Activated CD4-positive, alpha-beta T cell treated with anti-CD3 and anti-CD28 coated beads for 36 hours (primary cell): ENCODE measurements around the gene LRRC66. TPM values are rescaled to one million over a fixed set of nuclear protein-coding genes. Genes with fewer than 3 reads are reported as not detected.

Experiments
- ATAC-seq: fragments of 200-7000 bp; cut with Tn5 transposase; one replicate; pipeline ENCODE4 v1.10.0; 2021; ENCODE audit warnings: mild to moderate bottlenecking, moderate library complexity
- CTCF ChIA-PET: fragments of 350-600 bp; sonication (Branson Sonifier 250); formaldehyde crosslinking; loops from one replicate; lab custom pipeline; 2021; ENCODE audit warnings: antibody characterized with exemption; lab: Charles Lee
- POLR2A ChIA-PET: fragments of 350-600 bp; sonication (Branson Sonifier 250); formaldehyde crosslinking; loops from one replicate; lab custom pipeline; 2021; ENCODE audit warnings: antibody characterized with exemption, inconsistent platforms; lab: Charles Lee
- DNase-seq: peaks from one replicate; pipeline ENCODE4 v3.0.0-alpha.2; 2020
- H3K27ac Mint-ChIP-seq: one replicate; pipeline ENCODE4 v1.8.0; 2021; ENCODE audit warnings: mixed read lengths
- H3K27me3 Mint-ChIP-seq: one replicate; pipeline ENCODE4 v1.8.0; 2021; ENCODE audit warnings: mixed read lengths
- H3K36me3 Mint-ChIP-seq: one replicate; pipeline ENCODE4 v1.8.0; 2021; ENCODE audit warnings: low read depth, mixed read lengths
- H3K4me1 Mint-ChIP-seq: one replicate; pipeline ENCODE4 v1.8.0; 2021; ENCODE audit warnings: mixed read lengths
- H3K4me3 Mint-ChIP-seq: one replicate; pipeline ENCODE4 v1.8.0; 2021; ENCODE audit warnings: mild to moderate bottlenecking, moderate library complexity, mixed read lengths
- H3K9me3 Mint-ChIP-seq: one replicate; pipeline ENCODE4 v1.8.0; 2021; ENCODE audit warnings: low read depth, mixed read lengths
- intact Hi-C, 2 experiments: fragments of 100-400 bp; cut with DNase I in 1 of 2; cut with micrococcal nuclease in 1 of 2; formaldehyde crosslinking; loops; one replicate each; pipeline versions ENCODE4 v1.14.2 to v1.15.1; 2022 to 2024; cut with DNase I, micrococcal nuclease
- total RNA-seq, 2 experiments: library from RNA; stranded (reverse); gene quantifications; one replicate each; pipeline ENCODE4 v1.2.3, GENCODE V29; 2021

The LRRC66 gene, protein sequence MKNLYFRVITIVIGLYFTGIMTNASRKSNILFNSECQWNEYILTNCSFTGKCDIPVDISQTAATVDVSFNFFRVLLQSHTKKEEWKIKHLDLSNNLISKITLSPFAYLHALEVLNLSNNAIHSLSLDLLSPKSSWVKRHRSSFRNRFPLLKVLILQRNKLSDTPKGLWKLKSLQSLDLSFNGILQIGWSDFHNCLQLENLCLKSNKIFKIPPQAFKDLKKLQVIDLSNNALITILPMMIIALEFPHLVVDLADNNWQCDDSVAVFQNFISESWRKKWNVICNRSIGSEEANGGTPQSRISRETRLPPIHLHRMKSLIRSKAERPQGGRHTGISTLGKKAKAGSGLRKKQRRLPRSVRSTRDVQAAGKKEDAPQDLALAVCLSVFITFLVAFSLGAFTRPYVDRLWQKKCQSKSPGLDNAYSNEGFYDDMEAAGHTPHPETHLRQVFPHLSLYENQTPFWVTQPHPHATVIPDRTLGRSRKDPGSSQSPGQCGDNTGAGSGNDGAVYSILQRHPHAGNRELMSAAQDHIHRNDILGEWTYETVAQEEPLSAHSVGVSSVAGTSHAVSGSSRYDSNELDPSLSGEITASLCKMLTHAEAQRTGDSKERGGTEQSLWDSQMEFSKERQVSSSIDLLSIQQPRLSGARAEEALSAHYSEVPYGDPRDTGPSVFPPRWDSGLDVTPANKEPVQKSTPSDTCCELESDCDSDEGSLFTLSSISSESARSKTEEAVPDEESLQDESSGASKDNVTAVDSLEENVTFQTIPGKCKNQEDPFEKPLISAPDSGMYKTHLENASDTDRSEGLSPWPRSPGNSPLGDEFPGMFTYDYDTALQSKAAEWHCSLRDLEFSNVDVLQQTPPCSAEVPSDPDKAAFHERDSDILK
- under 1 TPM; 0.14 to 0.16 TPM for total RNA-seq

DNA sequence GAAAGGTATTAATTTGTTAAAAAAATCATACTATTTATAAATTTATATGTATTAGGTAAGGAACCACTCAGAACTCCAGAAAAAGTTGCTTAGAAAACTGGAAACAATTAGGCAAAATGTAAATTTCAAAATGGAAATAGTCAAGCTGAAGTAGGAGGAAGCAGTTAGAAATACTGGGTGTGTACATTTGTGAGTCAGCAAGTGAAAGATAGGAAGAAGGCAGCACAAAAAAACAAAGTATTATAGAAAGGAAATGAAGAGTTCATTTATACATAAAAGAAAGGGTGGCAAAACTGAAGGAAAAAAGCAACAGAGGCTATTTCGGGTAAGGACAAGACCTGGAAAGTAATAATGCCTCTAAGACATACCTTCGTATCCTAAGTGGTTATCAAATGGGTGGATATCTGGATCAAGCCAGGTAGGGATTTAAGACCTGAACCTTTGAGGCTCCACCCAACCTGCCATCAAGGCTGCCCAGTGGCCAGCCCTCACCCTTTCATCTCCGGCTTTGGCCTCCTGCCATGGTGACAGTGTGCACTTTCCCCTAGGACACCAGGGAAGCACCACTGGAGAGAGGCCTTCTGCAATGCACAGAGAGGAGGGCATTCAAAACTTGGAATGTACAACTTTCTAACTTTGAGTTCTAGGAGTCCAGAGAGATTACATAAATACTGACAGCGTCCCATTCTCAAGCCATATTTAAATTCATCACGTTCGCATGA, at the start of gene LRRC66:
TSS of gene LRRC66 (minus strand) at position 428 of the 722 bp plus-strand sequence. CDS start 2,750 bp downstream, outside the sequence.
- Mint-ChIP-seq H3K9me3 (no peaks in the 10 kb centered on the region), H3K4me3 (no peak within 1 kb of the TSS), H3K36me3 (peaks cover 7% of the 10 kb centered on the region), H3K4me1 (peaks cover 3% of the 10 kb centered on the region), H3K27me3 (no peaks in the 10 kb centered on the region), H3K27ac (no peak within 1 kb of the TSS)
- no peak for DNase-seq
- ATAC-seq, result no peak
- POLR2A ChIA-PET, result no interaction called here
- CTCF ChIA-PET, result no interaction called here
- intact Hi-C loops, result no loop called here

DNA sequence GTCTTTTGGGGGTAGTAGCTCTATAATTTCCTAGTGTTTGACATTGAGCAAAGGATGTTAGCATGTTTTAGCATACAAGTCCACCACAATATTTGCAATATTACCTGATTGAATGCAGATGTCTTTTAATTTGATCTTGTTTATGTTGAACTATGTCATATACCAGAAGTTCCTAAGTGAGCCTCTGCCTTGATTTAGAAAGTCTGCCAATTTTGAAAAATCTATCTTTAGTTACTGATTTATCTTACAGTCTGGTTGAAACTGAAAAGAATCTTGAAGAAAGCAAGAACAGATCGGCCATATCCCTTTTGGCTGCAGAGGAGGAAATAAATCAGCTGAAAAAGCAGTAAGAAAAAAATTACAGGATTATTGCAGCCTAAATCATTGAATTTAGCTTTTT, 49.4 kb upstream of the LRRC66 start:
- no peak overlapping the region for H3K27ac Mint-ChIP-seq
- no peaks in the 10 kb centered on the region for H3K9me3 Mint-ChIP-seq
- no peak for ATAC-seq
- DNase-seq, result no peak
- ChIA-PET CTCF (no interaction called here), POLR2A (no interaction called here)
- H3K4me3 Mint-ChIP-seq, result no peak overlapping the region
- intact Hi-C loops, result no loop called here
- H3K4me1 Mint-ChIP-seq, result no peaks in the 10 kb centered on the region
- H3K36me3 Mint-ChIP-seq, result no peaks in the 10 kb centered on the region
- H3K27me3 Mint-ChIP-seq, result peaks cover 26% of the 10 kb centered on the region

DNA sequence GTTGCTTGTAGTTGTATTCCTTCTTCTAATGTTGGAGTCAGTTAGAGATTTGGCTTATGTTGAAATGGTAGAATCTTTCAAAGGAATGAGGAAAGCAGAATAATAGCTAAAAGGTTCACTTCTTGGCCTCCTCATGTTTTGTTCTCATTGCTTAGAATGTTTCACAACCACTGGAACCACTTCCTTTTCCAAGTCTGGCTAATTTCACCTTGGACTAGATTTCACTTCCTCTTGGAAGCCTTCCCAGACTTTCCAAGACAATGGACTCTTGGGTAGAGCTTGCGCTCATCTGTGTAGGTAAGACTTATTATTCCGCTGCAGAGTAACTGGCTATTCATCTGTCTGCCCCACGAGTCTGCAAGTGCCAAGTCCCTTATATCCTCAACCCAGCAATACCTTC, 39.2 kb upstream of the LRRC66 start:
- Mint-ChIP-seq H3K9me3 (no peaks in the 10 kb centered on the region), H3K36me3 (no peaks in the 10 kb centered on the region)
- intact Hi-C loops, result no loop called here

DNA sequence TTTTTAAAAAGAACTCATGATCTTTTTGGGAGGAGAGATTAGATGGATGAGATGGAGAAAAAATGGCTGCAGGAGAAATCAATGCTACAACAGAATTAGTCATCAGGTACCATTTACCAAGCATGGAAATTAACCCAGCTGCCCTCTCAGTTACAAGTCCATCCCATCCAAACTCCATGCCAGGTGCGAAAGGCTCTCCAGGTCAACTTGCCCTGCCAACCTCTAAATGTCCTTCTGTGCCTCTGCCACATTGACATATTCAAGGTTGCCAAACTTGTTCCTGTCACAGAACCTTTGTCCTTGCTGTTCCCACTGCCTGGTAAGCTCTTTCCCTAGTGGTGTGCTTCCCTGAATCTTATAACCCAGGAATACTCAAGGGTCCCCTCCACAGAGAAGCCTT, 38.1 kb upstream of the LRRC66 start:
- Mint-ChIP-seq H3K4me1 (no peaks in the 10 kb centered on the region), H3K9me3 (no peaks in the 10 kb centered on the region), H3K36me3 (no peaks in the 10 kb centered on the region), H3K27ac (no peak overlapping the region), H3K27me3 (peaks cover 26% of the 10 kb centered on the region), H3K4me3 (no peak overlapping the region)
- DNase-seq (no peak), ATAC-seq (no peak)
- intact Hi-C loops, result no loop called here
- POLR2A ChIA-PET, result no interaction called here
- CTCF ChIA-PET, result interaction anchor here (0.7 kb wide), 1 partner anchor 26 kb away, joined by 4 read pairs; no protein-coding TSS in a partner anchor

More for the DNA sequence above, 39.2 kb upstream of the LRRC66 start:
- ChIA-PET CTCF (no interaction called here), POLR2A (no interaction called here)
- Mint-ChIP-seq H3K27me3 (peaks cover 17% of the 10 kb centered on the region), H3K27ac (no peak overlapping the region), H3K4me3 (no peak overlapping the region), H3K4me1 (no peaks in the 10 kb centered on the region)
- DNase-seq (no peak), ATAC-seq (no peak)

DNA sequence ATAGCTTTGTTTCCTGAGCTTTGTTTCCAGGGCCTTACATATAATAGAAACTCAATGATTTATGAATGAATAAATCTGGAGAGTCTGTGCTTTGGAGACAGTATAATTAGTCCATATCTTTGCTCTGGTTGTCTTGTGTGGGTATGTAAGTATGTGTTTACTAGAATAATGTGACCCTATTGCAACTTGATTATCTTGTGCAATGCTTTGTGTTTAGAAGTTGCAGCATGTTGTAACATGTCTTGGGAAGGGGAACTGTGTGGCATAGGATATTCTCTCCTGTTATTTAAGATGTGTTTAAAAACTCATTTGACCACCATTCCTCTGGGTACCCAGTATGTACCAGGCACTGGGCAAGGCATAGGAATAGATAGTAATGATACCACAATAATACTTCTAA, 37.0 kb upstream of the LRRC66 start:
- POLR2A ChIA-PET, result no interaction called here
- DNase-seq (no peak), ATAC-seq (no peak)
- Mint-ChIP-seq H3K27ac (no peak overlapping the region), H3K4me3 (no peak overlapping the region), H3K36me3 (no peaks in the 10 kb centered on the region), H3K4me1 (peaks cover 4% of the 10 kb centered on the region), H3K9me3 (no peaks in the 10 kb centered on the region), H3K27me3 (peaks cover 36% of the 10 kb centered on the region)
- intact Hi-C loops, result no loop called here
- CTCF ChIA-PET, result interaction anchor here (0.6 kb wide), 1 partner anchor 592 kb away, joined by 3 read pairs; no protein-coding TSS in a partner anchor

DNA sequence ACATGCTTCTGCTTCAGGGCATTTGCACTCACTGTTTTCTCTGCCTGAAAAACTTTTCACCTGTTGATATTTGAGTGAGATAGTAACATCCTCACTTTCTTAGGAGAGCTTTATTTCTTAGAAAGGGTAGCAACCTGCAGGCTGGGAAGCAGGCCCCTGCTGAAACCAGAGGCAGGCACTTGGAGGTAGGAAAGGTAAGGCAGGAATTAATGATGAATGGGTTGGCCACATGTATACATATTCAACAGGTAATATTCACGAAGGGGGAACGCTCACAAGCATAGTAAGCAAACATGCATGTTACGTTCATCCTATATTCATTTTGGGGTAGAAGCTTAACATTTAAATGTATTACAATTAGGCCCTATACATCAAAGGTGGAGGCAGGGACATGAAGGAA, 34.1 kb upstream of the LRRC66 start:
- ChIA-PET CTCF (interaction anchor here (0.7 to 0.8 kb wide), 2 partner anchors 16 to 1032 kb away, joined by 3 to 4 read pairs; partner anchors contain the start of gene SGCB), POLR2A (no interaction called here)
- H3K27ac Mint-ChIP-seq, result no peak overlapping the region
- ATAC-seq (no peak), DNase-seq (no peak)
- H3K27me3 Mint-ChIP-seq, result peaks cover 53% of the 10 kb centered on the region
- intact Hi-C loops, result no loop called here
- H3K4me3 Mint-ChIP-seq, result no peak overlapping the region
- no peaks in the 10 kb centered on the region for H3K9me3 Mint-ChIP-seq
- H3K36me3 Mint-ChIP-seq, result no peaks in the 10 kb centered on the region
- H3K4me1 Mint-ChIP-seq, result peaks cover 10% of the 10 kb centered on the region

DNA sequence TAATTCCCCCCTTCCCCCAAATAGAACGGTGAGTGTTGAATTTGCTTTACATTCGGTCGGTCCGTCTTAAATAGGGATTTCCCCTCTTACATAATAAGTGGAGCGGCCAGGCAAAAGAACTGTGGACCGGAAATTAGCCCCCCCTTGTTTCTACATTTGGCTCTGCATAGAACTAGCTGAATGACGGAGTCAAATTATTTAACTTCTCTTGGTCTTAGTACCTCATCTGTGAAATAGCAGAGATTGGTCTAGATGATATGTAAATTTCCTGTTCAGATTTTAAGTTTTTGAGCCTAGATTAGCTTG, 32.3 kb upstream of the LRRC66 start:
- ATAC-seq (no peak), DNase-seq (no peak)
- H3K9me3 Mint-ChIP-seq, result no peaks in the 10 kb centered on the region
- H3K36me3 Mint-ChIP-seq, result no peaks in the 10 kb centered on the region
- ChIA-PET POLR2A (no interaction called here), CTCF (no interaction called here)
- no peak overlapping the region for H3K4me3 Mint-ChIP-seq
- intact Hi-C loops, result no loop called here
- H3K27me3 Mint-ChIP-seq, result peaks cover 59% of the 10 kb centered on the region
- peaks cover 10% of the 10 kb centered on the region for H3K4me1 Mint-ChIP-seq
- no peak overlapping the region for H3K27ac Mint-ChIP-seq

DNA sequence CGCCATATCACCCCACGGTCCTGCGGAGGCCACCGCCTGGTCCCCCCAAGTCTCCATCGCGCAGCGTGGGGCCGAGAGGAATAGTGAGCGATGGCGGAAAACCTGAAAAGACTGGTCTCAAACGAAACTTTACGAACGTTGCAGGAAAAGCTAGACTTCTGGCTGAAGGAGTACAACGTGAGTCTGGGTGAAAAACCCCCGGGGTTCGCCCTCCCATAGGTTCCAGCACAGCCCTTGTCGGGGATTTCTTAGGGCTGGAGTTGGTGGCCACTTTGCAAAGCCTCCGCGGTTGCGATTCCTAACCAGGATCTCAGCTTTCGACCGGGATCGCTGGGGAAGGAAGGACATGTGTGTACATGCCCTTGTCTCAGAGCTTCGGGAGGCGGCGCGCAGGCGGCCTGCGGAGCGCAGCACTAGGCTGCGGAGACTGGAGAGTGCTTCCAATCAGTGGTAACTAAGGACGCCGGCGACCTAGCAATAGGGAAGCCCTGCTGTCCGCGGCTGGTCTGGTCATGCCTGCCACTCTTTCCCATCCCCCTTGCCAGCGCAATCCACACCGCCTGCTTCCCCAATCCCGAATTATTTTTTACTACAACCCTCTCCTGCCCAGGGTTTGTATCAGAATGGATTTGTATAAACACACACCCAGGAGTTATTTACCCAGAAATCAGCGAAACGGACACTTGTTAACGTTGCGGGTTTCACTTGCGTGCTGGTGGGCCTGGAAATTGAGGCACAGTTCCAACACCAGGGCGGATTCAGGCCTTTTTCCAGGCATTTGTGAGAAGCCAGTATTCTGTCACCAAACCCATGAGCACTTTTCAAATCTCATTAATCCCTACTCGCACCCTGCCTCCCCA, 31.7 kb upstream of the LRRC66 start:
- ATAC-seq (peak; percentile 12), DNase-seq (peak; percentile 23)
- Mint-ChIP-seq H3K4me3 (peak overlapping the region; percentile 50), H3K36me3 (no peaks in the 10 kb centered on the region), H3K27me3 (peaks cover 60% of the 10 kb centered on the region), H3K27ac (no peak overlapping the region), H3K9me3 (no peaks in the 10 kb centered on the region), H3K4me1 (peaks cover 10% of the 10 kb centered on the region)
- CTCF ChIA-PET, result interaction anchor here (0.6 kb wide), 1 partner anchor 319 kb away, joined by 3 read pairs; no protein-coding TSS in a partner anchor
- POLR2A ChIA-PET, result no interaction called here
- intact Hi-C loops, result no loop called here

DNA sequence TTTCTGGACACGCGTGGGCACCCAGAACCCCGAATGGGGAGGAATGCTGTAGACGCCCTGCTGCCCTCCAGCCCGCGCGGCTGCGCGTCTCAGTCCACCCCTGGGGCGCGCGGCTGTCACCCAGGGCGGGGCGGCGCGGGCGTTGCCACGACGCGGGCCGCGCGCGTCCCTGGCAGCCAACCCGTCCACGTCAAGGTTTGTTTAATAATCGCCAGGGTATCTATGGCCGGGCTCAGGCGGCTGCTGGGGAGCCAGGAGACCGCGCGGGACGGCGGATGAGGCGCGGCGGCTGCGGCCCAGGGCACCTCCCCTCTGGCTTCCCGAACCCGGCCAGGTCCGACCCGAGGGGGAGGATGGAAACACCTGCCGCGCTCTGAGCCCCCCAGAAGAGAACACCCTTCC, 31.1 kb upstream of the LRRC66 start, which contains the start of gene SPATA18:
TSS of gene SPATA18 (plus strand) at position 92 of the 402 bp plus-strand sequence. CDS start 401 bp downstream, outside the sequence.
- H3K4me1 Mint-ChIP-seq, result peaks cover 10% of the 10 kb centered on the region
- no peaks in the 10 kb centered on the region for H3K36me3 Mint-ChIP-seq
- ChIA-PET CTCF (interaction anchor here (0.7 kb wide), 1 partner anchor 30 kb away, joined by 3 read pairs; no protein-coding TSS in a partner anchor), POLR2A (no interaction called here)
- H3K4me3 Mint-ChIP-seq, result peak within 1 kb of the TSS; percentile 50
- DNase-seq (peak; percentile 7), ATAC-seq (peak; percentile 39)
- H3K27ac Mint-ChIP-seq, result no peak within 1 kb of the TSS
- intact Hi-C loops, result no loop called here
- no peaks in the 10 kb centered on the region for H3K9me3 Mint-ChIP-seq
- H3K27me3 Mint-ChIP-seq, result peaks cover 65% of the 10 kb centered on the region

DNA sequence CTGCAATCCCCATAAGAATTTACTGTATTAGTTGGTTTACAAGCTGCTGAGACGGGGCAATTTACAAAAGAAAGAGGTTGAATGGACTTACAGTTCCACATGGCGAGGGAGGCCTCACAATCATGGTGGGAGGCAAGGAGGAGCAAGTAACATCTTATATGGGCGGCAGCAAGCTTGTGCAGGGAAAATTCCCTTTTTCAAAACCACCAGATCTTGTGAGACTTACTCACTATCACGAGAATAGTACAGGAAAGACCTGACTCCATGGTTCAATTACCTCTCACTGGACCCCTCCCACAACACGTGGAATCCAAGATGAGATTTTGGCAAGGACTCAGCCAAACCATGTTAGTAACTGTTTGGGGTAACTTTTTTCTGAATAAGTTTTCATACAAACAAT, 29.1 kb upstream of the LRRC66 start:
- DNase-seq (no peak), ATAC-seq (no peak)
- Mint-ChIP-seq H3K9me3 (no peaks in the 10 kb centered on the region), H3K36me3 (no peaks in the 10 kb centered on the region), H3K4me1 (peaks cover 10% of the 10 kb centered on the region), H3K4me3 (no peak overlapping the region), H3K27me3 (peaks cover 59% of the 10 kb centered on the region), H3K27ac (no peak overlapping the region)
- intact Hi-C loops, result no loop called here
- ChIA-PET POLR2A (no interaction called here), CTCF (no interaction called here)
